HG03354 (cell line): Measurements from ENCODE around the gene COL21A1.

Experiments
- ATAC-seq: cut with Tn5 transposase; IDR thresholded peaks from one replicate; pipeline ENCODE4 v1.9.1; 2021; ENCODE audit warnings: mild to moderate bottlenecking; ENCODE audit not compliant: unreplicated experiment, poor library complexity, severe bottlenecking

COL21A1 gene

DNA sequence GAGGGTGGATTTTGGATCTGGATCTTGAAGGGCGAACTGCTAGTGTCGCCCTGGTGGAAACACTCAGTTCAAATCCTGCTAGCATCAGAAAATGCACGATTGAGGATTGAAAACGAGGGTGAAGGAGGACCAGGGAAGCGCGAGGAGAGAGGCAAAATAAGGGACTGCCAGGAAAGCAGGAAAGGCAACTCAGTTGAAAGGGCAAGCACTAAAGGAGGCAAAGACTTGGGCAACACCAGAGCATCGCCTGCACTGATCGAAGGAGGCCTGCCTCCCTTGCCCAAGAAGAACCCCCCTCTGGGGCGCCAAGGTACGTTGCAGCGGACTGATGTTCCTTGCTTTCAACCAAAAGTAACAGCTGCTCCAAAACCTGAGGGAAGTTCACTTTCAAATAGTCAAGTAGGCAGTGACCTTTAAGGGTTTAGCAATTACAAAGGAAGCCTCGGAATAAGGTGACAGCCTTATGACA is 308 bp upstream of the COL21A1 start:
- no peak for ATAC-seq

DNA sequence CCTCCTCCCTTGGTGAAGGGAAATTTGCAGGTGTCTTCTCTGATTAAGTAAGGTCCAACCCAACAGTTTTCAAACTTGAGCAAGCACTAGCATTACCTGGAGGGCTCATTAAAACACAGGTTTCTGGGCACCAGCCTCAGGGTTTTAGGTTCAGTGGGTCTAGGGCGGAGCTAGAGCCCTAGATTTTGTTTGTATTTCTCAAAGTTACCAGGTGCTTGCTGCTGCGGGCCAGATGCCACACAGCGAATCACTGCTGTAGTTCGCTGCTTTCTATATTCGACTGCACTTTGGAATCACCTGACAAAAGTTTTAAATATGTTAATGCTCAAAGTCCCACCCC is 869 bp downstream of the COL21A1 start:
- ATAC-seq, result no peak

DNA sequence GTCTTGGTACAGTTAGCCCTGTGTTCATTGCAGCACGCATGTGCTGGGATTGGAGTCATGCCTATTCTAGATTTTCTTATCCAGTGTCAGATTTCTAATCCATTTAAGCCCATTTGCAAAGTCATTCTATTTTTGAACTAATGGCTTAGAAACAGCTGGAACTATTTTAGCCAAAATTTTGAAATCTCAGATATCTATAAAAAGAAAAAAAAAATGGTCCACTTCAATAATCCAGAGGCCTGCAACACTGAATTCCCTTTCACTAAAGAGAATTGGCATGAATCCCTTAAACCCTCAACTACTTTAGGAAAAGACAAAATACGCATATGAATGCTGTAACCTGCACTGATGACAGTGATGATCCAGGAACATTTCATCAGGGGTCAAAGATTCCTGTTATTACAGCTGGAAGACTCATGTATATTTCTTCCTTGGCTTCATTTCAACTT is 1.5 kb downstream of the COL21A1 start:
- no peak for ATAC-seq

DNA sequence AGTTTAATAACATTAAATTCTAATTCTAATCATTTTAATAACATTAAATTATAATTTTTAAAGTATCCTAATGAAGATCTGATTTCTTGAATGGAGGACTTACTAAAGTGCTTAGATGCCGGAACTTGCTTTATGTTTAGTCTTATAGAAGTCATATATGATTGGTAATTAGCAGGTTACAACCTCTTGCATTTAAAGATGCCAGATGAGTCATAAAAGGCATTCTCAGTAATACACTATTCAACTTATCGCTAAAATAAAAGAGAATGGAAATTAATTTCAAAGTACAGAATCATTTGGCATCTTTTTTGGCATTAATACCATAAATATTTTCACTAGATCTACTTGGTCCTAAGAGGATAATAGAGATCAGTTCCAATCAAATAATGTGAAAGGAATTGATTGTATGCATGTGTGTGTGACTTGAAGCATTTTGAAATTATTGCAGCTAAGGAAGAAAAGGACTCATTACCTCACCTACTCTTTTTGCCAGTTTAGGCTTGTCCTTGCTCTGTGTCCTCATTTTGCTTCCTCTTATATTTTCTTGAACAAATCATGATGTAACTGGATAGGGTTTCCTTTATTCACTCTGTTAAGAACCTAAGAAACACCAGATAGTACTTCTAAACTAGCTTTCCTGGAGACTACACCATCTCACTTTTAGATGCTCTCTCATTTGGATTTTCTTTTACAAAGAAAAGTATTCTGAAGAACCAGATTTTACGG is 2.7 kb downstream of the COL21A1 start:
- no peak for ATAC-seq

DNA sequence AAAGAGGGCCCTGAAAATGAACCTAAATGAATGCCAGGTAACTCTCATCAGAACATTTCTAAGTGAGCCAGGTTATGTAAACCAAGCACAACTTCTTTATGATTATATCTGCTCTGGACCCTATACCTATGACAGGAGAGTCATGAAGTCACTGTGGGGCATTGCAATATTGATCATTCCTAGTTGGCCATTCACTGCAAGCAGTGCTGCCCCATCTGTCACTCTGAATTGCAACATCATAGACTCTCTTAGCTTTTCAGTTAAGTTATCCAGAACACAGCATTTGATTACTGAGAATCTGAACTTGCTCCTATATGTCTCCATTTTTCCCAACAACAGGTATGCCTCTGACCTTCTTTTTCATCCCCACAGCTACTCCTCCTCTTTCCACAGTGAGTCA is 3.3 kb downstream of the COL21A1 start:
- ATAC-seq, result no peak

DNA sequence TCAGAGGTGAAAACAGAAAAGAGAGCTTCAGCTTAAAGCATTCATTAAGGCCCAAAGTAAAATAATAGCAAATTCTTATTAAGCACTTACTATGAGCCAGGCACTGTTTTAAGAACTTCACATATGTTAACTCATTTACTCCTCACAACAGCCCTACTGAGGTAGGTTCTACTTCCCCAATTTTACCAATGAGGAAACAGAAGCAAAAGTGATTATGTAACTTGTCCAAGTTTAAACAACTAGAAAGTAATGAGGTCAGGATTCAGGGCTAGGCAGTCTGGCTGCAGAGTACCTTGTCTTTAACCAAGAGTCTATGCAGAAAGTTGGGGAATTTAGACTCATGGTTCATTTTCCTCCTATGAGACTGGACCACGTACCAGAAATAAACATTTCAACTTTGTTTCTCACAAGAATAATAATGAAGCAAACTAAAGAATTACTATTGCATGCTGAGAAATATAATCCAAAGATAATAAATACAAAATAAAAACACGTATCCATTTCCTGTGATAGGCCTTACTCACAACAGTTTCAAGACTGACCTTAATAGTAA is 3.8 kb downstream of the COL21A1 start:
- ATAC-seq, result no peak

DNA sequence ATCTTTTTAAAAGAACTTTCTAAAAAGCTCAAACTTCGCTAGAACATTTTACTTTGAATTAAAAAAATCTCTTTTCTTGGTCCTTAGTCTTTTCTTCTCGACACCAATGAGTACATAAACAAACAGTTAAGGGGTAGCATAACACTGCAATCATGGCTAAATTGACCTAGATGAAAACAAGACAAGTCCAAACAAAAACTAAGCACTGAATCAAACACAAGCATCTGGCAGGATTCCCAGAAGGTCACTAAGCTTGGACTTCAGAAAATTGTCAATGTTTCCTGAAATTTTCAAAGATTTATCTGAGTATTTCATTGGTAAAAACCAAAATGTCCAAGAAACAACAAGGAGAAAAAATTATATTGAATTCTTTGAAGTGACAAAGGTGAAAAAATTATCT is 5.0 kb downstream of the COL21A1 start:
- ATAC-seq, result no peak

DNA sequence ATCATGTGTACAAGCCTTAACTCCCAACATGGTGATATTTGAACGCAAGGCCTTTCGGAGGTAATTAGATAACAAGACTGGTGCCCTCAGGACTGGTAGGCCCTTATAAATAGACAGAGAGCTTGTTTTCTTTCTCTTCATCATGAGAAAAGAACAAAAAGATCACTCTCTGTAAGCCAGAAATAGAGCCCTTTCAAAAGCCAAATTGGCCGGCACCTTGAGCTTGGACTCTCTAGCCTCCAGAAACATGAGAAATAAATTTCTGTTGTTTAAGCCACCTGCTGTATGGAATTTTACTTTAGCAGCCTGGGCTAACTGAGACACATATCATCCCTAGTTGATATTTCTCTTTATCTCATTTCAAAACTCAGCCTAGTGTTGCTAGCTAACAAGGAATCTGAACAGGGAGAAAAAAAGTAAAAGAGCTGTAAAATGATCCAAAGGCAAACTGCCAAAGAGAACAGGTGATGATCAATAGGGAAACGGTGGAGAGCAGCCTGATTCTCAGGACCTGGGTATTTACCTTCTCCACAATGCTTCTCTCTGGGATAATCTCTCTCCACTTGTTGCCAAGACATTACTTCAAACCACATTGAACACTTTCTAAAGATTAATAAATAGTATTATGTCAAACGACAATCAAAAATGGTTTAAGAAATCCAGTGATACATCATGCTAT is 6.1 kb downstream of the COL21A1 start:
- no peak for ATAC-seq

DNA sequence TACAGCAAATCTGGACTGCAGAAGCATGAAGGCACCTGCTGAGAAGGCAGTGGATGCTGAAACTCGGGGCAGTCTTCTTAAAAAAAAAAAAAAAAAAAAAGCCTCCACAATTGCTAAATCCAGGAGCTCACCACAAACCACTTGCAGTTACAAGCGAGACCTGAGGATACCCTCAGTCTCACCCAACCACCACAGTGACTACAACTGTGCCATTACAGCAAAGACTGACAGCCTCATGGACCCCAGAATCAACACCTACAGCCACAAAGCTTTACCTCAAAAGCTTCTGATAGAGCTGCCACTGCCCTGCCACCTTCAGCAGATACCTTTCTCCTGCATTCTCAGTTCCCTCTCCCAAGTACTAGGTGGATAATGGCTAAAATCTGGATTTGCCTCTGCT is 9.0 kb downstream of the COL21A1 start:
- ATAC-seq, result no peak

DNA sequence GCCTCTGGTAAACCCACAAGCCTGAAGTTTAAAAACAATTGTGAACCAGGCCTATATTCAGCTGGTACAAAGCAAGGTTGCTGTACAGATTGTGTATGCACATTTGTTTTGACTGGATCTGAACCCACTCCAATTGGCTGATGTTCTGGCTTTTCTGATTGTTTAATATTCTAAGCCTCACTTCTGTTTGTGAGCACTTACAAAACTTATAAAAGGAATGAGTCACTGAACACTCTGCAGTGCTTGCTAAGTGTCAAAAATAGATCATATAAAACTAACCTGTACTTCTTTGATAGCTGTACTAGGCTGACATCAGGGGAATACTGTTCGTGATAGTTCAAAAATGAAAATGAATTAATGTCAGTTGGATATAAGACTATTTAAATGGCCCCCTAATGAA is 12.1 kb downstream of the COL21A1 start:
- no peak for ATAC-seq

DNA sequence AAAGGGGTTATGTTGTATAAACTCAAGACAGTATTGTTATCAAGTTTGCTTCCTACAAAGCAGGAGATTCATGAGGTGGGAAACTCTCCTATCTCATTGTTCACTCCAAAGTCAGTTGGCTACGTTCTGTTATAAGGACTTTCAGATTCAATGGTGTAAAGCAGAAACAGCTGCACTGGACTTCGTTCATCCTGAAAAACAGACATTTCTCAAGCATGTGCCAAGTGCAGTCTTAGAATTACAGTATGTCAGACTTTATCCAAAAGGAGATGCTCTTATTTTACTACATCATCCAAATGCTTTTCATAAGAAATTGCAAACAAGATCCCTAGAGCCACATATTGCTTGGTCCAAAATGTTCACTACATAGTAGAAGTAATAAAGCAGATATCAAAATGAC is 14.9 kb downstream of the COL21A1 start:
- no peak for ATAC-seq

DNA sequence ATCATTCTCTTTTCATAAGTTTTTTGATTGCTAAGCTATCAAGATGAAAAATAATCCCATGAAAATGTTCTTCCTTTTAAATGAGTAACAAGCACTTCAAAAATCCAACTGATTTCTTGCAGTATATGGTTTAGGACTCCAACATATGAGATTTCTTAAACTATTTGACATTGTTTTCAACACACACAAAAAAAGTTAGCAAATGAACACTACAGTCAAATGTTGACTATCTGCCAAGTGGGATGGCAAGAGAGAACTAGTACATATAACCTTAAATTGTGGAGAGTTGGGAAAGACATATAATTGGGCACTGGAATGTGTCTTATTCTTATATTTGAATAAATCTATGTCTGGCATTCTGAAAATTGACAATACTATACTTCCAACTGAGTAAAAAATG is 15.6 kb downstream of the COL21A1 start:
- ATAC-seq, result no peak

DNA sequence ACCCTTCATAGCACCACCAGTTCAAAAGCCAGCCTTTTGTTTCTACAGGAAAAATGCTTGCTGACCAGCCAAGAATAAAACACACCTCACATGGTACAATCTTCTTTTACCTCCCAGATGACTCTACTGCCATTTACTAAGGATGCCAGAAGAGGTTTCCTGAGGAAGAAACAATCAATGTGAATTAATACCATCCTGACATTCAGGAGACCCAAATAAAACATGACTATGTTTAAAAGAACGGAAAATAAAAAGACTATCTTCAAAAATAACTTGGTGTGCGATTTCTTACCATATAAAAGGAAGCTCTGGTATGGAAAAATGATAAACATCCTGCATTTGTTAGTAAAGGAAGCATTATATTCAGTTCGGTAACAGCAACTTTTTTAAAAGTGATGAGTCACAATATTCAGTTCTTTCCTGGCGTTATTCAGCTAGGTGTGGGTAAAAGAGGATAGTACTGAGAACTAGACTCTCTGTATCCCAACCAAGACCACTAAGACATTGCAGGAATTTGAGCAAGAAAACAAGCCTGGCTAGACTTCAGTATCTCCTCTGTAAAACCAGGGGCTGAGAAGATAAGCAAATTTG is 16.3 kb downstream of the COL21A1 start:
- no peak for ATAC-seq

DNA sequence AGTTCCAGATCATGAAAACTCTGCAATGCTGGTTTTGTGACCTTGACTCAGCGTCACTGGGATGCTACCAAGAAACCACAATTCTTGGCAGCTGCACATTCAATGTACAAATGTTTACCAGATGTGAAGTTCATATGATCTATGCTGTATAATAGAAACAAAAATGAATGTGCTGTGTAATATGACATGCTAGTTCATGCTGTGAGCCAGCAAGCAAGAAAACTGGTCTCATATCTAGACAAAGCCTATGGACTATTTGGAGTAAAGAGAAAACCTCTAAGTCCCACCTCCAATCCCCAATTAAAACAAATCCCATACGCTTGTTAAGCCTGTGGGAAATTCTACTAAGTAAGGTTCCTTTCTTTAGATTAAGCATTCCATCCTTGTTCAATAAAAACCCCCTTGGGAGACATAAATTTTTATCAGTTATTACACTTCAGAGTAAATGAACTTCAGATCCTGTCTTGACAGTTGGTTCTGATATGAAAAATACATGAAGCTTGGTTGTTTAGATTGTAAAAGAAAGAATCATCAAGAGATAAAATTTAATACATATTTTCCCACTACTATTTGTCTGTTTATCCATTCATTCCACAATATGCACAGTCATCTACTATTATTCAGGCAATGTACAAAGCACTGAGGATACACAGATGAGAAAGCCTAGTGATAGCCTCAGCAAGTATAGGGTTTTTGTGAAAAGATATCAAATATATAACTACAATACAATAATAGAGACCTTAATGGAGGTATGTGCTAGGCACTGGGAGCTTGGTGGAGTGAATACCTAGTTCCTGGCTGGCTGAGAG is 20.1 kb downstream of the COL21A1 start:
- no peak for ATAC-seq

DNA sequence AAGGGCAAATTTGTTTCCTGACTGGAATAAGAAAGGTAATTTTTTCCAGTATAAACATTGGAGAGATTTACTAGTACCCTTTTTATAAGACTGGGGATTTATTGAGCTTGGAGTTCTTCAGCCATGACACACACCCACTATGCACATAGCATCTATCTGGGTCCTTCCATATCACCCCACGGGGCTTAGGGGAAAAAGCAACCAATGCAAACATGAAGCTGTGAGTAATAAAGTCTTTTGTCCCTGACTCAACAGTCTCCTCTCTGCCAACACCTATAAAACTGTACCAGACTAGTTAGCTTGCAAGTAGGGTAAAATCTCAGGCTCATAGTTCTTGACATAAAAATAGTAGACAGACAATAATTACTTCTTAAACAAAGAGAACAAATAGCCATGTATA is 23.4 kb downstream of the COL21A1 start:
- ATAC-seq, result no peak

DNA sequence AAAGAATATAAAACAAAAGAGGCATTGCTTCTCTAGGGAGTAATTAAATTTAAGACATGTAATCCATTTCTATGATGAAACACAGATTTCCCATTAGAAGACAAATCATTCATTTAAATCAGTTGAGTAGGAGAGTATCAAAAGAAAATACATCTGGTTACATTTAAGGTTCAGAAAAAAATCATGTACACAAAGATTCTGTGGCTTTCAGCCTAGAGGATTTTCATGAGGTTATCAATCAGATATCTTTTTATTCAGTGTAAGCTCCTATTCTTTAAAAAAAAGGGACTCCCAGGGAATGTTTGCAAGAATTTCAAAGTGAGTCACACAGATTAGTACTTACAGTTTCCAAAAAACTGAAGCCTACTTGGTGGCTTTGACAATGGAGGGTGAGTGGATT is 24.9 kb downstream of the COL21A1 start:
- ATAC-seq, result no peak

DNA sequence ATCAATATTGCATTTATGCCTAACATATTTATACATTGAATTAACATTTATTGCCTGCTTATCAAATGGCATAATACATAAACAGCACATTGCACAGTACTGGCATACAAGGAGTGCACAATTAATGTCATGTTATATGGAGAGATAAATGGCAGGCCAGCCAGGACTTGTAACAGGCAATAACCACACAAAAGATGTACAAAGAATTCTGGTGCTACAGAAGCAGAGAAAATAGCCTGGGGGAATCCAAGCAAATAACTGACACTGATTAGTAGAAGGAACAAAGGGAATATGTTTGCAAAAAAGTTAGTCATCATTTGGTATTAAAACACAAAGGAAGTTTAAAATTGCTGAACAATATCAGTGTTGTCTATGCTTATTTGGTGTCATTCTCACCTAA is 27.3 kb downstream of the COL21A1 start:
- no peak for ATAC-seq

DNA sequence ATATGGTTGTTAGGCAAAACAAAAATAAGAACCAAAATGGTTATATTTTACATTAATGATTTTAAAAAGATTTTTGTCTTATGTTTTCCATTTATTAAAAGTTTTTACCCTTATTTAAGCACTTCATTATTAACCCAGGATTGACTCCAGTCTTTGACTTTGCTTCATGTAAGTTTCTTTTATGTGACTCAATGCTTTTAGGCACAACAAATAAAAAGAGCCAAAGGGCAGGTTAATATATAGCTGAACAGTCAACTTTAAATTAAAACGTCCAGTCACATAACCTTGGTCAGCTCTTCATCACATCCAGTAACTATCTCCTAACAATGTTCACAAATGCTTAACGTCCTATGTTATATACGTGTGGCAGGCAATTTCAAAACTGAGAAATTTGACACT is 32.7 kb downstream of the COL21A1 start:
- no peak for ATAC-seq

DNA sequence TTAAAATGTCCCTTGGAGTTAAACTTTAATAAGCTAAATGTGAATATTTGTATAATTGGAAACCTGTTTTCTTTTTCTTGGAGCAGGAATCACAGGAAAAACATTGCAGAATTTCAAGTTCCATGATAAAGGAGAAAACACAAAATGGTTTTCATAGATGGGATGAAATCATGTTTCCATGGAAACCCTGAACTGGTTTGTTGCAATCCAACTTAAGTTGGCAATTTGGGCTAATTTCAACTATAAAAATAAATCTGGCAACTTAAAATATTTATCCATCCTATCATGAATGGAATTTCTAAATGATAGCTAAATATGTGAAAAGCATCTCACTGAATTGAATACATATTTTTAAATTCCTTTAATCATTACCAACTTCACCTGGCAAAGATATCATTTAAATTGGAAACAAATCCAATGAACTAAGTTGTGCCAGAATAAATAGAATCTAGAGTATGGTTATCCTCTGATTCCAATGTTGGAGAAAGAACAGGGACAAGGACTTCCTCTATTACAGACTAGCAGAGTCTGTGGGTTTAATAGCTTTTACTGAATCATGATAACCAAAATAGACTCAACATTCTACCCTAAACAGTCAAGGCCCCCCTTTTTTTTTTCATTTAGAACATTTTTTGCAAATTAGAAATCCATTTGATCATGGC is 33.2 kb downstream of the COL21A1 start:
- no peak for ATAC-seq

DNA sequence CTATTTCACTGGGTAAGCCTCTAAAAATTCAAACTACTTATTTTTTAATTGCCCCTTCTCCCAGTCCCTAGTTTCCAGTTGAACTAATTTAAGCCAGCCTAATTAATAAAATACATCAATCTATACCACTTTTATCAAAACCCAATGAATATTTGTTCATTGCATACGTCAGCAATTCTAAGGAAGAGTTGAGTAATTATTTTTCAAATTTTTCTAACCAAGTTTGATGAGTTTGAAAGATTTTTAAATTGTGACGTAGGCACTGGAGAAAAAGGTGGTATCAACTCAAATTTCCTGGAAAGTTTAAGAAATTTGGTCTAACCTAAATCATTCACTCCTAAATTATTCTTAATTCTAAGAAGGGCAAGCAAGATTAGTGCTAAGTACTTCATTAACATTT is 35.7 kb downstream of the COL21A1 start:
- no peak for ATAC-seq
